ENCODE results near the gene EEA1.

Gene EEA1

DNA sequence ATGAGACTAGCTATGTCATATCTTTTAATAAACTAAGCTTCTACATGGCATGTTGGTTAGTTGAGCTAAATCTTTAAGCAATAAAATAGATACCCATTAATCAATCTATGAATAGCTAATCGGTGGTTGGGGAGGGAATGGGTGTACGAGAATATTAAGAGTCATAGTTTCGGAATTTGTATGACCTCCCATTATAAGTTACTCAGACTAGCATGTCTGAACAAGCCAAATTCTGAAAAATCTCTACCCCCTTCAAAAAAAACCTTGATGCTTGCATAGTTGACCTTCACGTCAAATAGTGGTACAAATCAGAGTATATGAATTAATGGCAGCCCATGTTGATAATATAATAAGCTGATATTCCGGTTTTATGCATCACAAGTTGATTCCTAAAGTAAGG is 166.3 kb downstream of the EEA1 start:
- TF ChIP-seq MEIS1 (CRISPR knock-in tag; IDR thresholded peaks at IDR 0.05; ENCODE audit: borderline replicate concordance) (no peak), SCRT2 (tag by site-specific recombination; IDR thresholded peaks at IDR 0.05) (no peak), ZNF792 (tag by site-specific recombination; IDR thresholded peaks at IDR 0.05) (no peak), ZNF223 (tag by site-specific recombination; IDR thresholded peaks at IDR 0.05) (no peak)
- TF ChIP-seq, protein P1, sequence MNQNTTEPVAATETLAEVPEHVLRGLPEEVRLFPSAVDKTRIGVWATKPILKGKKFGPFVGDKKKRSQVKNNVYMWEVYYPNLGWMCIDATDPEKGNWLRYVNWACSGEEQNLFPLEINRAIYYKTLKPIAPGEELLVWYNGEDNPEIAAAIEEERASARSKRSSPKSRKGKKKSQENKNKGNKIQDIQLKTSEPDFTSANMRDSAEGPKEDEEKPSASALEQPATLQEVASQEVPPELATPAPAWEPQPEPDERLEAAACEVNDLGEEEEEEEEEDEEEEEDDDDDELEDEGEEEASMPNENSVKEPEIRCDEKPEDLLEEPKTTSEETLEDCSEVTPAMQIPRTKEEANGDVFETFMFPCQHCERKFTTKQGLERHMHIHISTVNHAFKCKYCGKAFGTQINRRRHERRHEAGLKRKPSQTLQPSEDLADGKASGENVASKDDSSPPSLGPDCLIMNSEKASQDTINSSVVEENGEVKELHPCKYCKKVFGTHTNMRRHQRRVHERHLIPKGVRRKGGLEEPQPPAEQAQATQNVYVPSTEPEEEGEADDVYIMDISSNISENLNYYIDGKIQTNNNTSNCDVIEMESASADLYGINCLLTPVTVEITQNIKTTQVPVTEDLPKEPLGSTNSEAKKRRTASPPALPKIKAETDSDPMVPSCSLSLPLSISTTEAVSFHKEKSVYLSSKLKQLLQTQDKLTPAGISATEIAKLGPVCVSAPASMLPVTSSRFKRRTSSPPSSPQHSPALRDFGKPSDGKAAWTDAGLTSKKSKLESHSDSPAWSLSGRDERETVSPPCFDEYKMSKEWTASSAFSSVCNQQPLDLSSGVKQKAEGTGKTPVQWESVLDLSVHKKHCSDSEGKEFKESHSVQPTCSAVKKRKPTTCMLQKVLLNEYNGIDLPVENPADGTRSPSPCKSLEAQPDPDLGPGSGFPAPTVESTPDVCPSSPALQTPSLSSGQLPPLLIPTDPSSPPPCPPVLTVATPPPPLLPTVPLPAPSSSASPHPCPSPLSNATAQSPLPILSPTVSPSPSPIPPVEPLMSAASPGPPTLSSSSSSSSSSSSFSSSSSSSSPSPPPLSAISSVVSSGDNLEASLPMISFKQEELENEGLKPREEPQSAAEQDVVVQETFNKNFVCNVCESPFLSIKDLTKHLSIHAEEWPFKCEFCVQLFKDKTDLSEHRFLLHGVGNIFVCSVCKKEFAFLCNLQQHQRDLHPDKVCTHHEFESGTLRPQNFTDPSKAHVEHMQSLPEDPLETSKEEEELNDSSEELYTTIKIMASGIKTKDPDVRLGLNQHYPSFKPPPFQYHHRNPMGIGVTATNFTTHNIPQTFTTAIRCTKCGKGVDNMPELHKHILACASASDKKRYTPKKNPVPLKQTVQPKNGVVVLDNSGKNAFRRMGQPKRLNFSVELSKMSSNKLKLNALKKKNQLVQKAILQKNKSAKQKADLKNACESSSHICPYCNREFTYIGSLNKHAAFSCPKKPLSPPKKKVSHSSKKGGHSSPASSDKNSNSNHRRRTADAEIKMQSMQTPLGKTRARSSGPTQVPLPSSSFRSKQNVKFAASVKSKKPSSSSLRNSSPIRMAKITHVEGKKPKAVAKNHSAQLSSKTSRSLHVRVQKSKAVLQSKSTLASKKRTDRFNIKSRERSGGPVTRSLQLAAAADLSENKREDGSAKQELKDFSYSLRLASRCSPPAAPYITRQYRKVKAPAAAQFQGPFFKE (tag by site-specific recombination; IDR thresholded peaks at IDR 0.05; ENCODE audit: borderline replicate concordance): no peak
- no peaks in the 10 kb centered on the region for H3K4me1 ChIP-seq (ENCODE audit: control insufficient read depth, insufficient read depth, low read length)
- POLR2A ChIA-PET: no interaction called here
- CTCF ChIA-PET: no interaction called here
- H3K27ac ChIP-seq (ENCODE audit: extremely low read depth, low read depth, low read length): no peak overlapping the region
- no peak overlapping the region for H3K4me3 ChIP-seq (ENCODE audit: low read depth, low read length)
- no peaks in the 10 kb centered on the region for H3K9me3 ChIP-seq (ENCODE audit: control insufficient read depth, insufficient read depth, low read depth, low read length)
- H3K36me3 ChIP-seq (ENCODE audit: control insufficient read depth in 2 of 2, insufficient read depth in 1 of 2, low read length in 2 of 2): no peaks in the 10 kb centered on the region

DNA sequence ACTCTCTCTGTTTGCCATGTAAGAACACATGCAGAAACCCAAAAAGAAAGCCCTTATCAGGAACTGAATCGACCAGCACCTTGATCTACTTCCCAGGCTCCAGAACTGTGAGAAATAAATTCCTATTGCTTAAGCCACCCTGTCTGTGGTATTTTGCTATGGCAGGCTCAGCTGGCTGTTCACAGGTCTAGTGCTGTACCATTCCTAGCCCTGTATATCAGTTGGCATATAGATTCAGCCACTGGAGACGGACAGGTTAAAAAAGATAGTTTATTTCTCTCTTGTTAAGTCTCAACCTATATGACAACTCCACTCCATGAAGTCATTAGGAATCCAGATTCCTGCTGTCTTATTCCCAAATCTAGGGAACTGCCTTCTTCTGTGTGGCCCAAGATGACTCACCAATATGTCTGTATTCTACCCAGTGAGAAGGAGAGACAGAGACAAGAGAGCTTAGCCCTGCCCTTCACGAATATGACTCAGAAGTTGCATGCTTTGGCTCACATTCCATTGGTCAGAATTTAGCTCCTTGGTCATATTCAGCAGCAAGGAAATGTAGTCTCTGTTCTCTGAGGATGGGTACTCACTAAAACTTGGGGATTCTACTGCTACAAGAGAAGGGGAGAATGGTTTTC is 169.3 kb downstream of the EEA1 start:
- CTCF ChIA-PET: interaction anchor here (0.7 to 1.4 kb wide), 2 partner anchors 637 to 1377 kb away, joined by 3 to 4 read pairs; no protein-coding TSS in a partner anchor
- Histone ChIP-seq H3K36me3 (ENCODE audit: control insufficient read depth in 2 of 2, insufficient read depth in 1 of 2, low read length in 2 of 2) (no peaks in the 10 kb centered on the region), H3K4me3 (ENCODE audit: low read depth, low read length) (no peak overlapping the region), H3K9me3 (ENCODE audit: control insufficient read depth, insufficient read depth, low read depth, low read length) (no peaks in the 10 kb centered on the region), H3K27ac (ENCODE audit: extremely low read depth, low read depth, low read length) (no peak overlapping the region), H3K4me1 (ENCODE audit: control insufficient read depth, insufficient read depth, low read length) (no peaks in the 10 kb centered on the region)
- POLR2A ChIA-PET: no interaction called here
- no peak for TF ChIP-seq REPIN1 (tag by site-specific recombination; IDR thresholded peaks at IDR 0.05; ENCODE audit: low read depth)
- no peak for TF ChIP-seq HOXD13 (CRISPR knock-in tag; IDR thresholded peaks at IDR 0.05; ENCODE audit: borderline replicate concordance)
- no peak for TF ChIP-seq HOXC10 (CRISPR knock-in tag; IDR thresholded peaks at IDR 0.05)
- TF ChIP-seq, protein P2, sequence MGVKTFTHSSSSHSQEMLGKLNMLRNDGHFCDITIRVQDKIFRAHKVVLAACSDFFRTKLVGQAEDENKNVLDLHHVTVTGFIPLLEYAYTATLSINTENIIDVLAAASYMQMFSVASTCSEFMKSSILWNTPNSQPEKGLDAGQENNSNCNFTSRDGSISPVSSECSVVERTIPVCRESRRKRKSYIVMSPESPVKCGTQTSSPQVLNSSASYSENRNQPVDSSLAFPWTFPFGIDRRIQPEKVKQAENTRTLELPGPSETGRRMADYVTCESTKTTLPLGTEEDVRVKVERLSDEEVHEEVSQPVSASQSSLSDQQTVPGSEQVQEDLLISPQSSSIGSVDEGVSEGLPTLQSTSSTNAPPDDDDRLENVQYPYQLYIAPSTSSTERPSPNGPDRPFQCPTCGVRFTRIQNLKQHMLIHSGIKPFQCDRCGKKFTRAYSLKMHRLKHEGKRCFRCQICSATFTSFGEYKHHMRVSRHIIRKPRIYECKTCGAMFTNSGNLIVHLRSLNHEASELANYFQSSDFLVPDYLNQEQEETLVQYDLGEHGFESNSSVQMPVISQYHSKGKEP (tag by site-specific recombination; IDR thresholded peaks at IDR 0.05): no peak
- no peak for TF ChIP-seq OVOL3 (tag by site-specific recombination; IDR thresholded peaks at IDR 0.05)
- TF ChIP-seq ZNF433 (tag by site-specific recombination; IDR thresholded peaks at IDR 0.05; ENCODE audit: low read depth): no peak
- no peak for TF ChIP-seq ZNF776 (tag by site-specific recombination; IDR thresholded peaks at IDR 0.05; ENCODE audit: borderline replicate concordance)
- TF ChIP-seq, protein P3, sequence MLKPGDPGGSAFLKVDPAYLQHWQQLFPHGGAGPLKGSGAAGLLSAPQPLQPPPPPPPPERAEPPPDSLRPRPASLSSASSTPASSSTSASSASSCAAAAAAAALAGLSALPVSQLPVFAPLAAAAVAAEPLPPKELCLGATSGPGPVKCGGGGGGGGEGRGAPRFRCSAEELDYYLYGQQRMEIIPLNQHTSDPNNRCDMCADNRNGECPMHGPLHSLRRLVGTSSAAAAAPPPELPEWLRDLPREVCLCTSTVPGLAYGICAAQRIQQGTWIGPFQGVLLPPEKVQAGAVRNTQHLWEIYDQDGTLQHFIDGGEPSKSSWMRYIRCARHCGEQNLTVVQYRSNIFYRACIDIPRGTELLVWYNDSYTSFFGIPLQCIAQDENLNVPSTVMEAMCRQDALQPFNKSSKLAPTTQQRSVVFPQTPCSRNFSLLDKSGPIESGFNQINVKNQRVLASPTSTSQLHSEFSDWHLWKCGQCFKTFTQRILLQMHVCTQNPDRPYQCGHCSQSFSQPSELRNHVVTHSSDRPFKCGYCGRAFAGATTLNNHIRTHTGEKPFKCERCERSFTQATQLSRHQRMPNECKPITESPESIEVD (tag by site-specific recombination; IDR thresholded peaks at IDR 0.05): no peak
- TF ChIP-seq ZNF600 (tag by site-specific recombination; IDR thresholded peaks at IDR 0.05): 0 out of 2 replicates have a peak, but pooled peaks have one; percentile 23
- no peak for TF ChIP-seq ZNF391 (tag by site-specific recombination; IDR thresholded peaks at IDR 0.05; ENCODE audit: borderline replicate concordance, low read depth)
- TF ChIP-seq, protein P4, sequence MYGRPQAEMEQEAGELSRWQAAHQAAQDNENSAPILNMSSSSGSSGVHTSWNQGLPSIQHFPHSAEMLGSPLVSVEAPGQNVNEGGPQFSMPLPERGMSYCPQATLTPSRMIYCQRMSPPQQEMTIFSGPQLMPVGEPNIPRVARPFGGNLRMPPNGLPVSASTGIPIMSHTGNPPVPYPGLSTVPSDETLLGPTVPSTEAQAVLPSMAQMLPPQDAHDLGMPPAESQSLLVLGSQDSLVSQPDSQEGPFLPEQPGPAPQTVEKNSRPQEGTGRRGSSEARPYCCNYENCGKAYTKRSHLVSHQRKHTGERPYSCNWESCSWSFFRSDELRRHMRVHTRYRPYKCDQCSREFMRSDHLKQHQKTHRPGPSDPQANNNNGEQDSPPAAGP (tag by site-specific recombination; IDR thresholded peaks at IDR 0.05): peak; percentile 37; the same call in 1 of the 2 replicates
- no peak for TF ChIP-seq MZF1 (tag by site-specific recombination; IDR thresholded peaks at IDR 0.05; ENCODE audit: borderline replicate concordance)
- TF ChIP-seq ZNF626 (tag by site-specific recombination; IDR thresholded peaks at IDR 0.05): no peak
- no peak for TF ChIP-seq ZNF341 (tag by site-specific recombination; IDR thresholded peaks at IDR 0.05; ENCODE audit: low read depth)
- no peak for TF ChIP-seq PRDM1 (tag by site-specific recombination; IDR thresholded peaks at IDR 0.05)
- no peak for TF ChIP-seq ZNF221 (tag by site-specific recombination; IDR thresholded peaks at IDR 0.05; ENCODE audit: borderline replicate concordance)
- peak; percentile 37; the same call in 1 of the 2 replicates for TF ChIP-seq ZBTB20 (tag by site-specific recombination; IDR thresholded peaks at IDR 0.05)
- no peak for TF ChIP-seq TRIM28 (IDR thresholded peaks at IDR 0.05; ENCODE audit: borderline replicate concordance, low read length)
- no peak for TF ChIP-seq ZNF530 (tag by site-specific recombination; IDR thresholded peaks at IDR 0.05; ENCODE audit: low read depth)

All from HEK293 (cell line).